Colonic mucosa (tissue), 4 donors: ENCODE measurements around the gene SUPT5H. TPM values are rescaled to one million over a fixed set of nuclear protein-coding genes. Genes with fewer than 3 reads are reported as not detected.
A peak's percentile ranks its signal among the peaks of the same experiment; 100 is the strongest.

Experiments used
- DNase-seq: peaks from one replicate; pipeline ENCODE4 v3.0.0-alpha.2; 2020
- H3K27ac ChIP-seq: fragments of 200-600 bp; one replicate; pipeline ENCODE4 v1.8.0; 2021
- H3K27me3 ChIP-seq: fragments of 200-600 bp; one replicate; pipeline ENCODE4 v1.8.0; 2021
- H3K36me3 ChIP-seq: fragments of 200-600 bp; one replicate; pipeline ENCODE4 v1.8.0; 2021
- H3K4me1 ChIP-seq: fragments of 200-600 bp; one replicate; pipeline ENCODE4 v1.8.0; 2021; ENCODE audit warnings: mild to moderate bottlenecking
- H3K4me3 ChIP-seq: fragments of 200-600 bp; one replicate; pipeline ENCODE4 v1.8.0; 2021
- H3K9ac ChIP-seq, 2 donors: one replicate each; pipeline ENCODE4 v1.7.0; 2013; ENCODE audit warnings: control low read depth in 2 of 2, low read depth in 2 of 2, low read length in 2 of 2
- H3K9me3 ChIP-seq: fragments of 200-600 bp; one replicate; pipeline ENCODE4 v1.8.0; 2021
- intact Hi-C: fragments of 100-400 bp; cut with DNase I; formaldehyde crosslinking; loops from one replicate; pipeline ENCODE4 v1.14.1; 2022
- total RNA-seq, 2 donors: library from RNA; stranded (reverse); fragmentation: NEBNext Ultra II Directional in 1 of 2; extraction: Animal tissue kit (Norgen Biotek cat#: 25700) in 1 of 2; gene quantifications; one replicate each; pipeline ENCODE4 v1.2.1, GENCODE V29; 2021
- TF ChIP-seq, protein P1 (sequence below): fragments of 200-600 bp; IDR thresholded peaks from one replicate; pipeline ENCODE4 v1.8.0; 2022; ENCODE audit warnings: antibody characterized with exemption, mild to moderate bottlenecking
- donor health status: healthy.
- donor health status: DM: no; HTN: no; CAD: no.
- donor health status: DM: no; HTN: no; CAD: no.

The SUPT5H gene
- total RNA-seq, 2 donors from 2014 or later = 76.6 to 123 TPM

DNA sequence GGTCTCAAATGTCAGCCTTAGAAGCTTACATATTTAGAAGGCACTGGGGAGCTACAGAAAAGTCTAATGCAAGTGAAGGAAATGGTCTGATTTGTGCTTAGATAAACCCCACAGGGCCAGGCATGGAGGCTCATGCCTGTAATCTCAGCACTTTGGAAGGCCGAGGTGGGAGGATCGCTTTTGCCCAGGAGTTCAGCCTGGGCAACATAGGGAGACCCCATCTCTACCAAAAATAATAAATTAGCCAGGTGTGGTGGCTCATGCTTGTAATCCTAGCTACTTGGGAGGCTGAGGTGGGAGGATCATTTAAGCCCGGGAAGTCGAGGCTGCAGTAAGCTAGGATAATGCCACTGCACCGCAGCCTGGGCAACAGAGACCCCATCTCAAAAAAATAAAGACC is 50.7 kb downstream of the SUPT5H start:
- H3K9me3 ChIP-seq = no peaks in the 10 kb centered on the region
- H3K9ac ChIP-seq = no peak overlapping the region
- H3K36me3 ChIP-seq = no peaks in the 10 kb centered on the region
- intact Hi-C loops = loop anchor here (5.0 kb wide), 1 partner anchor 36 kb away; the partner anchor contains the start of gene EID2B
- TF ChIP-seq, protein P1, sequence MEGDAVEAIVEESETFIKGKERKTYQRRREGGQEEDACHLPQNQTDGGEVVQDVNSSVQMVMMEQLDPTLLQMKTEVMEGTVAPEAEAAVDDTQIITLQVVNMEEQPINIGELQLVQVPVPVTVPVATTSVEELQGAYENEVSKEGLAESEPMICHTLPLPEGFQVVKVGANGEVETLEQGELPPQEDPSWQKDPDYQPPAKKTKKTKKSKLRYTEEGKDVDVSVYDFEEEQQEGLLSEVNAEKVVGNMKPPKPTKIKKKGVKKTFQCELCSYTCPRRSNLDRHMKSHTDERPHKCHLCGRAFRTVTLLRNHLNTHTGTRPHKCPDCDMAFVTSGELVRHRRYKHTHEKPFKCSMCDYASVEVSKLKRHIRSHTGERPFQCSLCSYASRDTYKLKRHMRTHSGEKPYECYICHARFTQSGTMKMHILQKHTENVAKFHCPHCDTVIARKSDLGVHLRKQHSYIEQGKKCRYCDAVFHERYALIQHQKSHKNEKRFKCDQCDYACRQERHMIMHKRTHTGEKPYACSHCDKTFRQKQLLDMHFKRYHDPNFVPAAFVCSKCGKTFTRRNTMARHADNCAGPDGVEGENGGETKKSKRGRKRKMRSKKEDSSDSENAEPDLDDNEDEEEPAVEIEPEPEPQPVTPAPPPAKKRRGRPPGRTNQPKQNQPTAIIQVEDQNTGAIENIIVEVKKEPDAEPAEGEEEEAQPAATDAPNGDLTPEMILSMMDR = no peak
- H3K4me3 ChIP-seq = no peak overlapping the region
- peaks cover 20% of the 10 kb centered on the region for H3K27me3 ChIP-seq
- no peak for DNase-seq
- no peak overlapping the region for H3K27ac ChIP-seq
- H3K4me1 ChIP-seq = peaks cover 18% of the 10 kb centered on the region

DNA sequence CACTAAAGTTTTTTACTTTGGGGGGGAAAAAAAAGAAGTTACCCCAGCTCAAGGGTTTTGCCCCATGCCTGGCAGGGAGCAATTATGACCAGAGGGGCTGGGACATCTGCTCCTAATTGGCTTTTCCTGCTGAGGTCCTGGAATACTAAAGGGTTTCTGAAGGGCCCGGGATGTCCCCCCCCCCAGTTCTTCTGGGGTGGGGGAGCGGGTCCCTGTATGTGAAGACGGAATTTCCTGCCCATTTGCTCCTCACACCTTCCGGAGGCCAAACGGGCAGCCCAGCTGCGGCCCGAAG is 52.3 kb downstream of the SUPT5H start:
- Histone ChIP-seq H3K9me3 (no peaks in the 10 kb centered on the region), H3K36me3 (no peaks in the 10 kb centered on the region), H3K27ac (no peak overlapping the region), H3K4me1 (peaks cover 18% of the 10 kb centered on the region), H3K9ac (no peak overlapping the region), H3K27me3 (peaks cover 20% of the 10 kb centered on the region), H3K4me3 (no peak overlapping the region)
- intact Hi-C loops = loop anchor here (5.0 kb wide), 1 partner anchor 35 kb away; the partner anchor contains the start of gene EID2B
- DNase-seq = no peak
- TF ChIP-seq, protein P1 = no peak

DNA sequence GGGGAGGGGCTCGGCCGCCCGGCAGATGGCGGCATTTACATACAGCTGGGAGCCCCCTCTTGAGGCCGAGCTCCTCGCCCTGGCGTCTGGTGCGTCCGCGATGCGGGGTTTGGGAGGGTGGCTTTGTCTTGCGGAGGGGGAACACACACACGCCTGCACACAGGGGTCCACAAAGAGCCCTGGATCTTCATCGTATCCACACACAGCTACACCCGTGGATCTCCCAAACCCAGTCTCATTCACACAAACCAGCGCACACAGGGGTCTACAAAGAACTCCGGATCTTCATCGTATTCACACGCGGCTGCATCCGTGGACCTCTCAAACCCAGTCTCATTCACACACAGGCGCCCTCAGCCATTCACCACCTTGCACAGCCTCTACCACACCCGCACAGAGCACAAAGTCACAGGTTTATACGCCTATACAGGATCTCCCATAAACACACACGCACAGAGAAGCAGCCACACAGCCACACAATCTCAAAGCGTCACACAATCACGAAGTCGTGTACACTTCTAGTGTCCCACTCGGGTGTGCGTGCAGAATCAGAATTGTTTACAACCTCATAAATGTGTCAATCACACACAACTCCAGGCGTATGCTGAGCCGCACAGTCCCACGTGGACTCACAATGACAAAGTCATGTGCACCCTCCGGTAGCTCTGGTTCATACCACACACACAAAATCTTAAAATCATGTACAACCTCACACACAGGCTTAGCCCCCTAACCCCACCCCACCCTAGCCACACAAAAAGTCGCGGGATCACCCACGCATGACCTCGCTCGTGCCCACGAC is 52.8 kb downstream of the SUPT5H start:
- intact Hi-C loops = loop anchor here (5.0 kb wide), 1 partner anchor 34 kb away; the partner anchor contains the start of gene EID2B
- Histone ChIP-seq H3K4me3 (no peak overlapping the region), H3K27ac (no peak overlapping the region), H3K4me1 (peaks cover 18% of the 10 kb centered on the region), H3K9ac (peak overlapping the region in 1 of 2 donors; percentile 21), H3K9me3 (no peaks in the 10 kb centered on the region), H3K27me3 (peaks cover 20% of the 10 kb centered on the region), H3K36me3 (no peaks in the 10 kb centered on the region)
- DNase-seq = peak; percentile 36
- TF ChIP-seq, protein P1 = peak; percentile 46

DNA sequence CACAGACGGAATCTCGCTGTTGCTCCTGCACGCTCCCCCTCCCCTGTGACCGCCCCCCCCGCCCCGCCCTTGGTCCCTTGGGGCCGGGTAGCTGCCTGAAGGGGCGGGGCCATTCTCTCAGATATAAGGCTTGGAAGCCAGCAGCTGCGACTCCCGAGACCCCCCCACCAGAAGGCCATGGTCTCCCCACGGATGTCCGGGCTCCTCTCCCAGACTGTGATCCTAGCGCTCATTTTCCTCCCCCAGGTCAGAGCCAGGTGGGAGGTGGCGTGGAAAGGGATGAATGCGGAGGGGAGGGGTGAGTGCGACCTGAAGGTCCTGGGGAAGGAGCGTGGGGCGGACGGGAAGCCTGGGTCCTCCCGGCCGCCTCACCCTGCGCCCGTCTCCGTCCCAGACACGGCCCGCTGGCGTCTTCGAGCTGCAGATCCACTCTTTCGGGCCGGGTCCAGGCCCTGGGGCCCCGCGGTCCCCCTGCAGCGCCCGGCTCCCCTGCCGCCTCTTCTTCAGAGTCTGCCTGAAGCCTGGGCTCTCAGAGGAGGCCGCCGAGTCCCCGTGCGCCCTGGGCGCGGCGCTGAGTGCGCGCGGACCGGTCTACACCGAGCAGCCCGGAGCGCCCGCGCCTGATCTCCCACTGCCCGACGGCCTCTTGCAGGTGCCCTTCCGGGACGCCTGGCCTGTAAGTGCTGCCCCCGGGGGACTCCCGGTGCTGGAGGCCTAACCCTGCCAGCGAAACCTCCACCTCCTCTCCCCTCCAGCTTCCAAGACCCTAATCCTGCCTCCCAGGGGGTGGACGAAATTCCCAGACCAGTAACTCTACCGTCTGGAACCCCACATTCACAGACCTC is 53.6 kb downstream of the SUPT5H start, which contains the start of gene DLL3:
Gene DLL3, plus strand, starts transcription at position 150 of the 845 bp plus-strand sequence. Its CDS starts 28 bp downstream, at position 178.
- Histone ChIP-seq H3K36me3 (no peaks in the 10 kb centered on the region), H3K4me3 (no peak within 1 kb of the TSS), H3K9me3 (no peaks in the 10 kb centered on the region), H3K9ac (peak within 1 kb of the TSS in 1 of 2 donors; percentile 21), H3K27me3 (peaks cover 20% of the 10 kb centered on the region), H3K4me1 (peaks cover 18% of the 10 kb centered on the region), H3K27ac (no peak within 1 kb of the TSS)
- no peak for DNase-seq
- TF ChIP-seq, protein P1 = no peak
- intact Hi-C loops = loop anchor here (5.0 kb wide), 1 partner anchor 33 kb away; the partner anchor contains the start of gene EID2B

DNA sequence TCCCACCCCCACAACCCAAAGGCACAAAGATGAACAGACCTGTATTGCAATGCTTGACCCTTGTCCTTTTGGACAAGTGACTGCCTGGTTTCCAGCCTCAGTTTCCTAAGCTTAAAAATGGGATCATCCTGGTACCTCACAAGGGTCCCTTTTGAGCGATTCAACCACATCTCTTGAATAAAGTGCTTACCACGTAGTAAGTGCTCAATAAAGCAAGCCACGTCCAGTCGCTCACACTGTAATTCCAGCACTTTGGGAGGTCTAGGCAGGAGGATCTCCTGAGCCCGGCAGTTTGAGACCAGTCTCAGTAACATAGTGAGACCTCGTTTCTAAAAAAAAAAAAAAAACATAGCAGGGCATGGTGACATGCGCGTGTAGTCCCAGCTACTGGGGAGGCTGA is 54.5 kb downstream of the SUPT5H start:
- TF ChIP-seq, protein P1 = no peak
- H3K27me3 ChIP-seq = peaks cover 23% of the 10 kb centered on the region
- intact Hi-C loops = loop anchor here (5.0 kb wide), 1 partner anchor 32 kb away; the partner anchor contains the start of gene EID2B
- H3K4me1 ChIP-seq = peaks cover 18% of the 10 kb centered on the region
- H3K27ac ChIP-seq = no peak overlapping the region
- DNase-seq = no peak
- no peaks in the 10 kb centered on the region for H3K9me3 ChIP-seq
- no peak overlapping the region for H3K4me3 ChIP-seq
- no peak overlapping the region for H3K9ac ChIP-seq
- H3K36me3 ChIP-seq = no peaks in the 10 kb centered on the region
